Keratinocyte (primary cell): Measurements from ENCODE around the gene NOTCH1. TPM values are rescaled to one million over a fixed set of nuclear protein-coding genes. Genes with fewer than 3 reads are reported as not detected.

Source experiments
- DNase-seq: peaks from one replicate; pipeline ENCODE4 v3.0.0-alpha.2; 2011; ENCODE audit warnings: low read depth, missing footprints, low spot score
- FAIRE-seq: peaks from 2 replicates; lab custom pipeline; 2011; peaks lifted over from hg19 to GRCh38; lab: Jason Lieb, UNC
- H2AFZ ChIP-seq: 2 replicates; pipeline ENCODE4 v1.6.0; 2012; ENCODE audit warnings: low read length, control low read depth, inconsistent platforms; ENCODE audit not compliant: control insufficient read depth
- H3K27ac ChIP-seq: 2 replicates; pipeline ENCODE4 v1.5.1; 2011; ENCODE audit warnings: low read length; ENCODE audit not compliant: control insufficient read depth, insufficient read depth
- H3K27me3 ChIP-seq: 3 replicates; pipeline ENCODE4 v1.6.0; 2011; ENCODE audit warnings: low read length; ENCODE audit not compliant: control insufficient read depth, insufficient read depth; ENCODE audit errors: extremely low read depth
- H3K36me3 ChIP-seq, 2 experiments: 2 replicates in 1 of 2; 3 replicates in 1 of 2; pipeline ENCODE4 v1.5.1; 2011; ENCODE audit warnings: low read length in 2 of 2, mild to moderate bottlenecking in 1 of 2; ENCODE audit not compliant: control insufficient read depth in 2 of 2, insufficient read depth in 2 of 2; ENCODE audit errors: extremely low read depth in 1 of 2
- H3K4me1 ChIP-seq: 3 replicates; pipeline ENCODE4 v1.5.1; 2011; ENCODE audit warnings: low read length; ENCODE audit not compliant: control insufficient read depth, insufficient read depth; ENCODE audit errors: extremely low read depth
- H3K4me2 ChIP-seq: 3 replicates; pipeline ENCODE4 v1.6.0; 2011; ENCODE audit warnings: low read depth, low read length; ENCODE audit not compliant: control insufficient read depth, insufficient read depth; ENCODE audit errors: extremely low read depth
- H3K4me3 ChIP-seq, 3 experiments: fragments of 200-600 bp in 1 of 3; sonication (generic) in 1 of 3; 2 replicates in 2 of 3; 3 replicates in 1 of 3; pipeline ENCODE4 v1.5.1; 2011 to 2016; ENCODE audit warnings: low read length in 3 of 3, mild to moderate bottlenecking in 3 of 3, control low read depth in 2 of 3, inconsistent platforms in 1 of 3, low read depth in 1 of 3, mixed read lengths in 1 of 3, mixed run types in 1 of 3, moderate library complexity in 1 of 3; ENCODE audit not compliant: control insufficient read depth in 2 of 3, insufficient read depth in 2 of 3; ENCODE audit errors: extremely low read depth in 1 of 3
- H3K79me2 ChIP-seq: 2 replicates; pipeline ENCODE4 v1.6.0; 2012; ENCODE audit warnings: low read length; ENCODE audit not compliant: control insufficient read depth, insufficient read depth
- H3K9ac ChIP-seq: 3 replicates; pipeline ENCODE4 v1.6.0; 2011; ENCODE audit warnings: low read length; ENCODE audit not compliant: control insufficient read depth, insufficient read depth; ENCODE audit errors: extremely low read depth
- H3K9me1 ChIP-seq: 3 replicates; pipeline ENCODE4 v1.6.0; 2011; ENCODE audit warnings: low read length; ENCODE audit not compliant: control insufficient read depth, insufficient read depth; ENCODE audit errors: extremely low read depth
- H3K9me3 ChIP-seq: 2 replicates; pipeline ENCODE4 v1.5.1; 2012; ENCODE audit warnings: low read depth, low read length; ENCODE audit not compliant: control insufficient read depth
- H4K20me1 ChIP-seq: 3 replicates; pipeline ENCODE4 v1.6.0; 2011; ENCODE audit warnings: low read length; ENCODE audit not compliant: control insufficient read depth, insufficient read depth; ENCODE audit errors: extremely low read depth
- CTCF ChIP-seq, 3 experiments: IDR thresholded peaks in 1 of 3; conservative IDR thresholded peaks in 1 of 3; optimal IDR thresholded peaks in 1 of 3; 2 replicates in 2 of 3; 3 replicates in 1 of 3; pipeline versions ENCODE3 to v1.5.1; 2011; ENCODE audit warnings: low read length in 3 of 3, mild to moderate bottlenecking in 3 of 3, moderate library complexity in 2 of 3, control low read depth in 1 of 3, inconsistent platforms in 1 of 3; ENCODE audit not compliant: insufficient read depth in 2 of 3; ENCODE audit errors: extremely low read depth in 1 of 3
- EZH2 ChIP-seq: IDR thresholded peaks from one replicate; pipeline ENCODE4 v1.6.1; 2012; ENCODE audit warnings: inconsistent platforms, mild to moderate bottlenecking, low read length, moderate library complexity
- dilution Hi-C: fragments of 300-500 bp; cut with MboI; formaldehyde crosslinking; loops from one replicate; pipeline ENCODE4 v1.7.0; 2020; ENCODE audit warnings: low sequenced_read_pairs; ENCODE audit not compliant: extremely low pct_ligation_motif_present
- polyA plus RNA-seq, 5 experiments: library from polyadenylated mRNA; depleted of rRNA in 3 of 5; stranded (reverse) in 3 of 5; stranded (forward) in 1 of 5; unstranded in 1 of 5; fragments of >200 nt; gene quantifications; 1 replicate in 1 of 5; 2 replicates in 3 of 5; 3 replicates in 1 of 5; pipeline versions ENCODE4 v1.2.1 to v1.2.3, GENCODE V29; 2011 to 2012; ENCODE audit warnings: missing spikeins in 2 of 5, low read depth in 1 of 5, low replicate concordance in 1 of 5
- small RNA-seq, 3 experiments: library from RNA; depleted of rRNA; stranded (forward); fragments of <200 nt; gene quantifications; one replicate each; pipeline ENCODE3, GENCODE V24; 2012; ENCODE audit warnings: low read depth in 3 of 3, low replicate concordance in 1 of 3; ENCODE audit not compliant: insufficient read length in 3 of 3

The NOTCH1 gene
- polyA plus RNA-seq, 1 donor (not counting 4 experiments of a cell fraction or from before 2014, with no cell fraction given), result 6.1 TPM

GRCh38 chr9:136445799-136446198 is 100.0 kb downstream of the NOTCH1 start:
- Histone ChIP-seq H3K9ac (no peak overlapping the region), H3K9me1 (no peaks in the 10 kb centered on the region), H3K9me3 (no peaks in the 10 kb centered on the region), H2AFZ (no peak overlapping the region), H3K27ac (no peak overlapping the region), H3K4me3 (no peak overlapping the region), H3K4me1 (no peaks in the 10 kb centered on the region), H3K36me3 (peaks cover 64 to 66% of the 10 kb centered on the region in 2 experiments), H3K4me2 (no peak overlapping the region), H3K79me2 (peaks cover 2% of the 10 kb centered on the region), H4K20me1 (no peaks in the 10 kb centered on the region), H3K27me3 (no peaks in the 10 kb centered on the region)
- no peak for FAIRE-seq
- dilution Hi-C loops, result no loop called here
- TF ChIP-seq EZH2 (no peak), CTCF (optimal IDR thresholded peaks at IDR 0.05 in 1 of 3, IDR thresholded peaks at IDR 0.05 in 1 of 3, conservative IDR thresholded peaks at IDR 0.05 in 1 of 3; ENCODE audit: extremely low read depth in 1 of 3, insufficient read depth in 2 of 3, low read length in 3 of 3) (no peak)
- DNase-seq, result no peak

Small RNA genes within 50 kb of the gene (small RNA-seq; reads per million reads assigned to genes)
- gene MIR4673, result 0 reads per million in 3 experiments
- gene MIR4674, result 0 reads per million in 3 experiments

Other genes with a start within 250 kb of the NOTCH1 start
- 0.03 to 0.04 TPM in 2 of 3 replicates, not detected in the other for gene CCDC187, start 242.0 kb downstream of the NOTCH1 start, polyA plus RNA-seq
- gene GPSM1, start 218.5 kb downstream of the NOTCH1 start, polyA plus RNA-seq, result 2.5 to 8.1 TPM (median 3.3 TPM) in 3 replicates
- gene DNLZ, start 182.3 kb downstream of the NOTCH1 start, polyA plus RNA-seq, result 6.1 to 7.8 TPM (median 6.7 TPM) in 3 replicates
- 0.05 to 0.21 TPM (median 0.07 TPM) in 3 replicates for gene CARD9, start 172.4 kb downstream of the NOTCH1 start, polyA plus RNA-seq
- gene SNAPC4, start 145.9 kb downstream of the NOTCH1 start, polyA plus RNA-seq, result 3.6 to 4.5 TPM (median 3.6 TPM) in 3 replicates
- gene ENTR1, start 135.4 kb downstream of the NOTCH1 start, polyA plus RNA-seq, result 36.8 to 50.8 TPM (median 46.5 TPM) in 3 replicates
- gene PMPCA, start 135.4 kb downstream of the NOTCH1 start, polyA plus RNA-seq, result 71.3 to 86.1 TPM (median 85.9 TPM) in 3 replicates
- gene INPP5E, start 106.2 kb downstream of the NOTCH1 start, polyA plus RNA-seq, result 4.4 to 6.5 TPM (median 5.2 TPM) in 3 replicates
- 12.2 to 33.1 TPM (median 15.8 TPM) in 3 replicates for gene SEC16A, start 63.0 kb downstream of the NOTCH1 start, polyA plus RNA-seq
- gene EGFL7, start 116.9 kb upstream of the NOTCH1 start, polyA plus RNA-seq, result 4.2 to 10.5 TPM (median 6.2 TPM) in 3 replicates
- 26.5 to 35.5 TPM (median 34.7 TPM) in 3 replicates for gene AGPAT2, start 141.4 kb upstream of the NOTCH1 start, polyA plus RNA-seq
- 0.03 to 0.26 TPM in 2 of 3 replicates, not detected in the other for gene DIPK1B, start 166.5 kb upstream of the NOTCH1 start, polyA plus RNA-seq
- gene LCN10, start 196.9 kb upstream of the NOTCH1 start, polyA plus RNA-seq, result not detected in 3 replicates
- not detected in 3 replicates for gene LCN6, start 202.5 kb upstream of the NOTCH1 start, polyA plus RNA-seq
- not detected in 3 replicates for gene LCN8, start 212.2 kb upstream of the NOTCH1 start, polyA plus RNA-seq
- gene LCN15, start 218.5 kb upstream of the NOTCH1 start, polyA plus RNA-seq, result not detected in 3 replicates
- 85.5 to 118 TPM (median 99.9 TPM) in 3 replicates for gene TMEM141, start 245.3 kb upstream of the NOTCH1 start, polyA plus RNA-seq